Dendritic cell treated with granulocyte-macrophage colony-stimulating factor and Interleukin-4, amounts not matched to agents 40 ng/mL and 50 ng/mL, for 4 days (primary cell): ENCODE results near the gene MYB.

Experiments used
- H3K27ac Mint-ChIP-seq: one replicate; pipeline ENCODE4 v1.8.0; 2022; ENCODE audit warnings: mild to moderate bottlenecking, mixed read lengths
- H3K27me3 Mint-ChIP-seq: one replicate; pipeline ENCODE4 v1.8.0; 2022; ENCODE audit warnings: mild to moderate bottlenecking, mixed read lengths
- H3K36me3 Mint-ChIP-seq: one replicate; pipeline ENCODE4 v1.8.0; 2022; ENCODE audit warnings: low read depth, mixed read lengths
- H3K4me1 Mint-ChIP-seq: one replicate; pipeline ENCODE4 v1.8.0; 2022; ENCODE audit warnings: low read depth, mixed read lengths
- H3K4me3 Mint-ChIP-seq: one replicate; pipeline ENCODE4 v1.8.0; 2022; ENCODE audit warnings: mild to moderate bottlenecking, moderate library complexity, mixed read lengths
- H3K9me3 Mint-ChIP-seq: one replicate; pipeline ENCODE4 v1.8.0; 2022; ENCODE audit warnings: mixed read lengths
- intact Hi-C: fragments of 100-400 bp; cut with micrococcal nuclease; formaldehyde crosslinking; loops from one replicate; pipeline ENCODE4 v1.15.0; 2022

MYB gene

DNA sequence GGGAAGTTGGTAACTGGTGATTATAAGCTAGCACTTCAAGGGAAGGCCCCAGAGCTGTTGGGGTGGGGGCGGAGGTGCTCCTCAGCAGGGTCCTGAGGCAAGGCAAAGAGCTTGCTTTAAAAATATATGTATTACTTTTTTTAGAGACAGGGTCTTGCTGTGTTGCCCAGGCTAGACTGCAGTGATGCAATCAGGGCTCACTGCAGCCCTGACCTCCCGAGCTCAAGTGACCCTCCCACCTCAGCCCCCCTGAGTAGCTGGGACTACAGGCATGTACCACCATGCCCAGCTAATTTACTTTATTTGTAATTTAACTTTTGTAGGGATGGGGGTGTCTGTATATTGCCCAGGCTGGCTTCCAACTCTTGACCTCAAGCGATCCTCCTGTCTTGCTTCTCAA, 87.2 kb downstream of the MYB start:
- Mint-ChIP-seq H3K4me1 (peaks cover 11% of the 10 kb centered on the region), H3K27ac (no peak overlapping the region), H3K9me3 (no peaks in the 10 kb centered on the region), H3K27me3 (no peaks in the 10 kb centered on the region), H3K4me3 (no peak overlapping the region), H3K36me3 (no peaks in the 10 kb centered on the region)
- intact Hi-C loops, result no loop called here

DNA sequence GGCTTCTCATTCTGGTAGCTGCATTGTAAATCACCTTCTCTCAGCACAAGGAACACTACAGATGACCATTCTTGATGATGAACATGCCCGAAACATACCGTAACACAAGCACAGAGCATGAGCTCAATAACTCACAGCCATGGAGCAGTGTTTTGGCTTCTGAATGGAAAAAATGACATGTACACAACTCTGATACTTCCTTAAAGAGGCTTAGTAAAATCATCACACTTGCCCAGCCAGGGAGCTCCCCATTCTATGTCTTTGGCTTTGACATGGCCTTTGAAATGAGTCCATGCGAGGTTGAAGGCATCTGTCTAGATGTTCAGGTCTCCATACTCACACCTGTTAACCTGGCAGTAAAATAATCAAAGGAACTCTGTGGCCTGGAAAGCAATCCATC, 87.6 kb downstream of the MYB start:
- no peak overlapping the region for H3K4me3 Mint-ChIP-seq
- no peaks in the 10 kb centered on the region for H3K9me3 Mint-ChIP-seq
- H3K36me3 Mint-ChIP-seq, result no peaks in the 10 kb centered on the region
- no peak overlapping the region for H3K27ac Mint-ChIP-seq
- intact Hi-C loops, result no loop called here
- H3K27me3 Mint-ChIP-seq, result no peaks in the 10 kb centered on the region
- H3K4me1 Mint-ChIP-seq, result peaks cover 11% of the 10 kb centered on the region
